ENCODE data around the gene SOX5.

DNA sequence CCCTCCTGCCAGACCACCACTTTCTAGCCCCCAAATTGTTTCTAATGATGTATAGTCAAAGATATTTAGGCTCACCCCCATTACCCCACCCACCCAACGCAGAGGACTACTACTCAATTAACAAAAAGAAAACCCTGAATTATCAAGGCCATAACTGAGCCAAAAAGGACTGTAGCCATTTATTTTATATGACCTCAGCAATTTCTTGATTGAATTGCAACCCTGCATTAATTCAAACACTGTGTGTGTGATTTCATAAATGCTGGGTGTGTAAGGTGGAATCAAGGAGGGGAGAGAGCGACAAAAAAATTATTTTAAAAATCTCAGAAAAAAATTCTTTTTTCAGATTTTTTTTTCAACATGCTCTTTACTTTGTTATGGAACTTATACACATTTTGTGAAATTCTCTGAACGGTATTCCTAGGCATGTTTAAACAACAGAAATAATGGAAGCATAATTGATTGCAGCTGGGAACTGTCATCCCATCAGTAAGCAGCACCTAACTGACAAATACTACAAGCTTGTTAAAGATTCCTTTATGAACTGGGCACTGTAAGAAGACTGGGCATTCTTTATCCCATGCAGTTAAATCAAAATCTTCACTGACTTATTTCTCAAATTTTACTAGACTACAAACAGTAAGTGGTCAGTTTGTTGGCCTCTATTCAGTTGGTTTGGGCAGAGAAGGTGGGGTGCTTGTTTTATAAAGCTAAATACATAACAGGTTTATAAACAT is 179.1 kb downstream of the SOX5 start:
- TF ChIP-seq, protein P1, sequence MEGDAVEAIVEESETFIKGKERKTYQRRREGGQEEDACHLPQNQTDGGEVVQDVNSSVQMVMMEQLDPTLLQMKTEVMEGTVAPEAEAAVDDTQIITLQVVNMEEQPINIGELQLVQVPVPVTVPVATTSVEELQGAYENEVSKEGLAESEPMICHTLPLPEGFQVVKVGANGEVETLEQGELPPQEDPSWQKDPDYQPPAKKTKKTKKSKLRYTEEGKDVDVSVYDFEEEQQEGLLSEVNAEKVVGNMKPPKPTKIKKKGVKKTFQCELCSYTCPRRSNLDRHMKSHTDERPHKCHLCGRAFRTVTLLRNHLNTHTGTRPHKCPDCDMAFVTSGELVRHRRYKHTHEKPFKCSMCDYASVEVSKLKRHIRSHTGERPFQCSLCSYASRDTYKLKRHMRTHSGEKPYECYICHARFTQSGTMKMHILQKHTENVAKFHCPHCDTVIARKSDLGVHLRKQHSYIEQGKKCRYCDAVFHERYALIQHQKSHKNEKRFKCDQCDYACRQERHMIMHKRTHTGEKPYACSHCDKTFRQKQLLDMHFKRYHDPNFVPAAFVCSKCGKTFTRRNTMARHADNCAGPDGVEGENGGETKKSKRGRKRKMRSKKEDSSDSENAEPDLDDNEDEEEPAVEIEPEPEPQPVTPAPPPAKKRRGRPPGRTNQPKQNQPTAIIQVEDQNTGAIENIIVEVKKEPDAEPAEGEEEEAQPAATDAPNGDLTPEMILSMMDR (IDR thresholded peaks at IDR 0.05) = no peak
- TF ChIP-seq POLR2AphosphoS5 (IDR thresholded peaks at IDR 0.05; ENCODE audit: insufficient read depth in 1 of 2, low read depth in 1 of 2) (no peak), POLR2A (IDR thresholded peaks at IDR 0.05) (no peak)

Measured in vagina (tissue), 2 donors.